LHCN-M2 (cell line): Measurements from ENCODE around the gene GNPDA1. TPM values are rescaled to one million over a fixed set of nuclear protein-coding genes. Genes with fewer than 3 reads are reported as not detected.

ENCODE experiments used
- DNase-seq: peaks from one replicate; pipeline ENCODE4 v3.0.0-alpha.2; 2012; ENCODE audit warnings: low read depth
- total RNA-seq: library from RNA; depleted of rRNA; stranded (reverse); fragments of >200 nt; gene quantifications from 2 replicates; pipeline ENCODE4 v1.2.3, GENCODE V29; 2014

The GNPDA1 gene
- total RNA-seq, 1 experiment from 2014 or later: 113 TPM

DNA sequence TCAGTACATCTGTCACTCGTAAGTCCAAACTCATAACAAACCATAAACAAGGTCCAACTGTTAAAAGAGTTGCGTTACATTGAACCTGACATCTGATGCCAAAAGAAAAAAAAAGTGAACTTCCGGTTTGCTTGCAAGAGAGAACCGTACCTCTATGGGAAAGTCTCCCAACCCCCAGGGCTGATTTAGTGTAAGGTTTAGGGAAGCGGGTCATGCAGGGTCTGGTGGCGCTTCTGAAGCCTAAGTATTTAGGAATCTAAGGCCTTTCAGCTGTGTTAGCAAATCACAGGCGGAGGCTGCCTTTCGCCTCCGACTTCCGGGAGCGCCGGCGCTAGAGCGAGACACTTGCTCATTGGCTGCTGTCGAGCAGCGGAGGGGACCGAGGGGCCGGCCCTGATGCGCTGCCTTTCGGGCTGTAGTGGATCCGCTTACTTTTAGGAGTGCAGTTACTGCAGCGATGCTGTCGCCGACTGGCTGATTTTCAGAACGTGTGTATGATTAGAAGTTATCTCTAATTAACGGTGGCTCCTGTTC, 12.0 kb upstream of the GNPDA1 start:
- DNase-seq: peak; percentile 86

DNA sequence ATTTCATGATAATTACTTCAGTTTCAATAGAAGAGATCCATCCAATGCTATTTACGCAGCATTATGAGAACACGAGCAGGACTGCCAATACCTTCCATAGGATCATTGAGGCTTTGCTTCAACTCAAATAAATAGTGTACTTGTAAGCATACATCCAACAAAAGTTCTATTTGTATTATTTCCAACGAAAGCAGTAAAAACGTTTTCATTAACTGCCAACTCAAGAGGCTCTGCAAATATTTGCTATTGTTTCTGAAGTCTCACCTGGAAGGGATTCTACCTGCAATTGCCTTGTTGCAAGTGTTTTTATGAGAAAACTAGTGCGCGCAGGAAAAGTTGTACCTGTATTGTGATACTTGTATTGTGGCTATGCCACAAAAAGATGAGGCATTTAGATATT, 11.0 kb upstream of the GNPDA1 start:
- DNase-seq: no peak

DNA sequence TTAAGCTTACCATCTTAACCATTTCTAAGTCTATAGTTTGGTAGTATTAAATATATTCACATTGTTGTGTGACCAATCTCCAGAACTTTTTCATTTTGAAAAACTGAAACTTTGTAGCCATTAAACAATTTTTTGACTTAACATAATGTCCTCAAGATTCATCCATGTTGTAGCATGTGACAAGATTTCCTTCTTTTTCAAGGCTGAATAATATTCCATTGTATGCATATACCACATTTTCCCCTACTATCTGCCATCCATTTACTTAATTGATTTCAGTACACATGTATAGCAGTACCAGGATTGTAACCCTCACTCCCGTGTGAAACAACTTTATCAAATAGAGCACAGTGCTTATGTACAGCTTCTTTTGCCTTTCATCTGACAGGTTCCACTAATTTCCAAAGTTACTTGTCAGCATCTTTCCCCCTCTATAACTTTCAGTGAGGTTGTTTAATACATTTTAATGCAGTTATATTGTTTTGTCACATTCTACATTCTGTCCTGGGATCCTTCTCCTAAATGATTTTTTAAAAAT, 7.4 kb upstream of the GNPDA1 start:
- DNase-seq: no peak

DNA sequence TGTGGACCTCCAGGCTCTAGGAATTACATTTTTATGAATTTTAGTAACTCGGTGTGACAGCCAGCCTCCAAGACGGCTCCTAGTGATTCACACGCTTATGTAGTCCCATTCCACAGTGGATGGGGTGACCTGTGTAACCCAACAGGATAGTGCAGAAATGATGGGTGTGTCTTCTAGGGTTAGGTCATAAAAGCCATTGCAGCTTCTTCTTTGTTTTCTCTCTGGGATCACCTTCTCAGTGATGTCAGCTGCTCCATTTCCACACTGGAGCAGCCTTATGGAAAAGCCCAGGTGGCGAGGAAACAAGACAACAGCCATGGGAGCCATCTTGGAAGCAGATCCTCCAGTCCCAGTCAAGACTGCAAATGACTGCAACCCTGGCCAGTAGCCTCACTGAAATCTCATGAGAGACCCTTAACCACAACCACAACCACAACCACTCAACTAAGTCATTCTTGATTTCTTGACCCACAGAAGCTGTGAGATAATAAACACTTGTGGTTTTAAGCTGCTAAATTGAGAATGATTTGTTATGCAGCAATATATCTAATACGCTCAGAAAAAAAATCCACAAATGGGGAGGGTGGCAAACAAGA, 5.1 kb upstream of the GNPDA1 start:
- peak; percentile 67 for DNase-seq

DNA sequence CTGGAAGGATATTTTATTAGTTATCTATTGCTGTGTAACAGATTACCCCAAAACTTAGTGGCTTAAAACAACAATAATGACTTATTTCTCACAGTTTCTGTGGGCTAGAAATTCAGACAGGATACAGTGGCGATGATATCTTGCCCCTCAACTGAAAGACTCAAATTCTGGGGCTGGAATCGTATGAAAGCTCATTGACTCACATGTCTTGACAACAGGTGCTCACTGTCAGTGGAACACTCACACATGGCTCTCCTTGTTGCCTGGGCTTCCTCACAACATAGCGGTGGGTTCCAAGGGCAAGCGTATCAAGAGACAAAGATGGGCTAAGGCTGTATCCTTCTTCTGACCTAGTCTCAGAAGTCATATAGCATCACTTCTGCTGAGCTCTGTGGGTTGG, 3.7 kb upstream of the GNPDA1 start:
- DNase-seq: peak; percentile 16

DNA sequence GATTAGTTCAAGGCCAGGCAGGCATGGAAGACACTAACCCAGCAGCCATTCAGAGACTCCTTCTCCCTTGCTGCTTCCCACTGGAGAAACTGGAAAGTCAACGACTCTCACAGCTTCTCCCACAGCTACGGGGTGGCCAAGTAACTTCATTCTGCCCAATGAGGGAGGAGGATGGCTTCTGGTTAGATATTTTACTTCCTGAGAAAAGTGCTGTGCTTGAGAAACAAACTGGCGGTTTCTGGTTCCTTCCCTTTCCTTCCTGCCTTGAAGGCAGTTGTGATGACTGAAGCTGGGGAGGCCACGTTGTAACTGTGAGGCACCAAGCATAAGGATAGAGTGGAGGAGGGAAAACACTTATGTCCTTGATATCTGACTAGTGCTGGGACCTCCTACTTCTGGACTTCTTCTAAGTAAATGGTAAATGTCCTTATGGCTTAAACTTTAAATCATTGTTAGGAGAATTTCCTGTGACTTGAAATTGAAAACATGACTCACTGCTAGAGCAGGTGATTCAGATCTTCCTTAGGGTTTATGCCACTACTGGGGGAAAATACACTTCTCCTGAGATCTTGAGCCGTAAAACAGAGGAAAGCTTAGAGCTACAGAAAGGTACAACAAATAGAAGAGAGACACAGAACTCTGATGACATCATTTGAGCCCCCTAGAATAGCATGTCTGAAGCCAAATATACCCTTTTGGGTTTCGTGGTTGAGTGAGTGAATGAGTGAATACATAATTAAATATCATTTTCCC, 3.1 kb upstream of the GNPDA1 start:
- peak; percentile 18 for DNase-seq

DNA sequence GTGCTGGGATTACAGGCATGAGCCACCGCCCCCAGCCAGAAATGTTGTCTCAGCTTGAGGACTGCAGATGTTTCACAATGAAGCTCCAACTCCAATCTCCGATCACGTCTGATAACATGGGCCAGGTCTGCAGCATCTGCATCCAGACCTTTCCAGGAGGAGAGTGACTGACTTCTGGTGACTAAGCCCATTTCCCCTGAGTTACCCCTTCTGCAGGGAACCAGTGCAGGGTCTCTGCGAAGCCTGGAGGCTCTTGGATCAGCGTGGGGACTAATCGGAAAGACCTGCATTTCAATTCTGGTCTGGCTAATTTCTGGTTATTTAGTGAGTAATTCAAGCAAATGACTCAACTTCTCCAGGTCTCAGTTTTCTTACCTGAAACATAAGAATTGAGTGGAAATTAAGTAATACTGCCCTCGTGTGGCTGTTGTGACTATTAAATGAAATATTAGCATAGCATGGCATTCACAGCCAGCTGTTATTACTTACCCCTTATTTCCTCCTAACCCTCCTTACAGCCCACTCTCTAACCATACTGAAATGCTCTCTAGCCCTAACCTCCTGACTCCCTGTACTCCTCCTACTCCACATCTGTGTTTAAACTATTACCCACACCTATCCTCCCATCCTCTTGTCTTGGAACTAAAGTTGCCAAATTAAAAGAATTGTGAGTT, 2.2 kb upstream of the GNPDA1 start:
- peak; percentile 45 for DNase-seq

DNA sequence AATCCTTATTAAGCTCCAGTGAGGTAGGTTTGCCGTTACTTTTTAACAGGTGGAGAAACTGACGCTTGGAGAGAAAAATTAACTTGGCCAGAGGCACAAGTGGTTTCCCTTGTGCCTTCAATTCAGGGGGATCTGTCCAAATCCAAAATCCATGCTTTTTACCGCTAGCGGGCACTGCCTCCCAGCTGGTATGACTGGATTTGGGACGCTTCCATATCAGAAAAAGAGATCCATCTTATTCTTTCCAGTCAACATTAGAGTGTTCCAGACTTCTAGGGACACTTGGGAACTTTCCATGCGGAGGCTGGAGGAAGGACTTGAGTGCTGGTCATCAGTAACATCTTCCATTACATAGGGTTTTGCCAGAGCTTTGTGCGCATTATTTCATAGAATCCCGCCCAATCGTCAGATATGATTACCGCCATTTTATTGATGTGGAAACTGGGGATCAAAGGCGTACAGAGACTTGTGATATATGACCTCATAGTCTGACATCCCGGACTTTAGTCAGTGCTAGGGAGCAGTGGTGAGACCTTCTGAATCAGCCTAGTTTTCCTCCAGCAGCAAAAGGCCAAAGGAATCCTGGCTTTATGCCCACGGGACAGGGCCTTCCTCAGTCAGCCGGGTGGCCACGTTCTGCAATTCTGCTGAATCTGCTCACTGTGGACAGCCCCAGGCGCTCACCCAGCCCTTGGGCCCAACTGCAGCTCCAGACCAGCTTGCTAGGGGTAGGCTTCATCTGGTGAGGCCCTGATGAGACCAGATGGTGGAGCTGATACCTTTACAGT, 1.1 kb upstream of the GNPDA1 start:
- DNase-seq: peak; percentile 50

DNA sequence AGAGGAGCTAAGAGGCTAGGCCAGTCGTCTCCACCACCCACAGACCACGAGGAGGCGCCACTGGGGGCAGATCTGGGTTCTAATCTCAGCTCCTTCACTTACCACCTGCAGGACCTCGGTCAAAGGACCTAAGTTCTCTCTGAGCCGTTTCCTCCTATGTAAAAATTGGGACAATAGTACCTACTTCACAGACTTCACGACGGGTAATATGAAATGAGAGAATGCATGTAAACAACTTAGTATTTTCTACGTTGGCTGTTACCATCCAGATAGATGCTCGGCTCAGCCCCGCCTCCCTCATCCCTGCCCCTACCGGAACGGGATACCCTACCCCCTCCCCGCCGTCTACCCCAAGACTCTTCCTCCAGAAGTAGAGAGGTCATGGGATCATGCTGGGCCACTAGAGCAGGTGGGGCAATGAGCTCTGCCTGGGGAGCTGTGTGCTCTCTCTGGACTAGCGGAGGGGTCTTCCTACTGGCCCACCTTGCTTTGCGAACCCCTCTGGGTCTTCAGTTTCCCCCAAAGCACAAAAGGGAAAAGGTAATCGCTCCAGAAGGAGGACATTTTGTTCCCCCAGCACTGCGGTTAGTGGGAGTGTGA, 541 bp downstream of the GNPDA1 start:
- peak; percentile 29 for DNase-seq

DNA sequence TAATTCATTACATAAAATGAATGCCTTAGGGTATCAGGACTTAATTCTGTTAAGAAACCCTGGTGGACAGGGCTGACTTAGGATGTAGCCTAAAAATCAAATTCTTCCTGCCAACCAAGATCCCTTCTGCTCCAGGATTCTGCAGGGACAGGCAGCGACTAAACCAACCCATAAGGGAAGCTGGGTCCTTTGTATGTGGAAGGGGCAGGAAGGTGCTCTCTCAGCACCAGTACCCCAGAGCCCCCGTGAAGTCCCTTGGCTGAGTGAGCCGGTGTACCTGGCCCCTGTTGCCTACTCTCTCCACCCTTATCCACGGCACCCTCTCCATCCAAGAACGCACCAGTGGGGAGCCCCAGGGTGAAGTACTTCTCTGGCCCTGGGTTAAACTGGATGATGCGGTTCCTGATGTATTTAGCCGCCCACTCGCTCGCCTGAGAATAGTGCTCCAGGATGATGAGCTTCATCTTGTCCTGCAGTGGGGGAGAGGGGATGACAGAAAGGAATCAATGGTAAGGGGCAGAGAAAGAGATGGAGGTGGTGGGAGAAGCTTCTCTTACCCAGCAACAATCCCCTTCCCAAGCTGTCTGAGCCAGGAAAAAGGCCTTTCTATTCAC, 1.1 kb downstream of the GNPDA1 start:
- no peak for DNase-seq

DNA sequence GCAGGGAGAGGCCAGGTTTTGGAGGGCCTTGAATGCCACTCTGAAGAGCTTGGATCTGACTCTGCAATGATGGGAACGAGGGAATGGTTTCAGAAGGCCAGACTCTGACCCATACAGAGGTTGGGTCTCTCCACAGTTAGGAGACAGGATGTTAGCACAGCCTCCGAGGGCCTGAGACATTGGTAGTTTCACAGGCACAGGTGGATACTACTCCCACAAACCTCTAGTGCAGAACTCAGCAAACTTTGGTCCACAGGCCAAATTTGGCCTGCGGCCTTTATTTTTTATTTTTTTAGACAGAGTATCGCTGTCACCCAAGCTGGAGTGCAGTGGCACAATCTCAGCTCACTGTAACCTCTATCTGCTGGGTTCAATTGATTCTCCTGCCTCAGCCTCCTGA, 2.9 kb downstream of the GNPDA1 start:
- DNase-seq: no peak

DNA sequence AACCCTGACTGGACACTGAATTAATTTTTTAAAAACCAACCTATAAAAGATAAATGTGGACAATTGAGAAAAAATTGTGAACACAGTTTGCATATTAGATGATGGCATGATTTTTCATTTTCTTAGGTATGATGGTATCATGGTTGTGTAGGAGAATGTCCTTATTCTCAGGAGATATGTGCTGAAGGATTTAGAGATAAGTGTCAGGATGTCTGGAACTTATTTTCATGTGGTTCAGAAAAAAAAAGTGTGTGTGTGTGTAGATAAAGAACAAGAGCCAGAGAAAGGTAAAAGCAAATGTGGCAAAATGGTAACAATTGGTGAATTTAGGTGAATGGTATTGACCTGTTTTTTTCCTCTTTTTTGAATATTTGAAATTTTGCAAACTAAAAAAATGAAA, 4.0 kb downstream of the GNPDA1 start:
- DNase-seq: no peak

DNA sequence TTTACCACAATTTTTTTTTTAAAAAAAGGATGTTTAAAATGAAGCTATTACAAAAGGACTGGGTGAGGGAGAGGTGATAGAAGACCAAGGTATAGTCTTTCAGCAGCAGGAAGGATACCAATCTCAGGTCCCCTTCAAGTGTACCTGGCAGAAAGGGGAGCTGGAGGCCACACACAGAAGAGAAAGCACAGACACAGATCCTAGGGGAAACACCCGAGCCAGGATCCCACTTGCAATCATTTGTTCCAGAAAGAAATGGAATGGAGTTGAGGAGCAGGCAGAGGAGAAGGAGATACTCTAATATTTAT, 5.6 kb downstream of the GNPDA1 start:
- no peak for DNase-seq

DNA sequence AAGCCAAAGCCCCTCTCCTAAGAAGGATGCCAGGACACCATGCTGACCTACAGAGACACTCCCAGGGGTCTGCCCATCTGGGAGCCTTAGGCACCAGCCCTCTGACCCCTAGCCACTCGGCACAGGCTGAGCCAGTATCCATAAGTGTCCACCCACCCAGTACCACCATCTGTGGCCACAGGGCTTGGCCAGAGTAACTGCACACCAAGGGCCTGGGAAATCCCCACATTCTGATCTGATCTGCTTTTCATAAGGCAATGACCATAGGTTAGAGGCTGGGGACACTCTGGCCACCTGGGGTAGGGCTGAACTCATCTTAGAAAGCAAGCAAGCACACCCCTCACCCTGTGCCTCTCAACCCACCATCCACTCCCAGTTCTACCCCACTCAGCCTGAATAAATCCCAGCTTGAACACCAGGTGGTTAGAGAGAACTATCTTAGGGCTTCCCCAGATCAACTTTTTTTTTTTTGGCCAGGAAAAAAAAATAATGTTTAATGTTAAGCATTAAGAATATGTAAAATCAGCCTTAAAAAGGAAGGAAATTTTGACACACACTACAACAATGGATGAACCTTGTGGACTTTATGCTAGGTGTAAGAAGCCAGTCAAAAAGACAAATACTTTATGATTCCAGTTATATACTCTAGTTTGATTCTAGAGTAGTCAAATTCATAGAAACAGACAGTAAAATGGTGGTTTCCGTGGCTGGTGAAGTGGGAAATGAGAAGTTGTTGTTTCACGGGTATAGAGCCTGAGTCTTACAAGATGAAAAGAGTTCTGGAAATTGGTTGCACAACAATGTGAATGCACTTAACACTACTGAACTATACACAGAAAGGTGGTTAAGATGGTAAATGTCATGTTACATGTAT, 6.2 kb downstream of the GNPDA1 start:
- DNase-seq: no peak

DNA sequence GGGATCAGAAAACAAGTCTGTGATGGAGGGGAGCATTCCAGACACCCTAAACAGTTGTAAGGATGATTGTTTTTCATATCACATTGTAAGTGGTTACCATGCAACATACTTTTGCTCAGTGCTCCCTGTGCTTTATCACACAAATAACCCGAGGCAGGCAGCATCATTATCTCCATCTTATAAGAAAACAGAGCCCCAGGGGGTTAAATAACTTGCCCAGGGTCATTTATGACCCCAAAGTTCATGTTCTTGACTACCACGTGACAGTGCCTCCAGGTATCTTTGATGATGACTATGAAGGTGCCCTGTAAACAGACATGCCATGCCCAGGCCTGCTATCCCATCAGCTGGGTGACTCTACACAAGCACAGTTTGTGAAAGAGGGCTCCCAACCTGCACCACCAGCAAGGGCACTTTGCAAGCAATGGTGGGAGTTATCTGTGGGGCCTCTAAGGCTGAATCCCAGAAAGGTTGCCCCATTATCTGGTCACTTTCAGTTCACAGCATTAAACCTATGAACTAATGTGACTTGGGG, 9.5 kb downstream of the GNPDA1 start:
- DNase-seq: no peak

DNA sequence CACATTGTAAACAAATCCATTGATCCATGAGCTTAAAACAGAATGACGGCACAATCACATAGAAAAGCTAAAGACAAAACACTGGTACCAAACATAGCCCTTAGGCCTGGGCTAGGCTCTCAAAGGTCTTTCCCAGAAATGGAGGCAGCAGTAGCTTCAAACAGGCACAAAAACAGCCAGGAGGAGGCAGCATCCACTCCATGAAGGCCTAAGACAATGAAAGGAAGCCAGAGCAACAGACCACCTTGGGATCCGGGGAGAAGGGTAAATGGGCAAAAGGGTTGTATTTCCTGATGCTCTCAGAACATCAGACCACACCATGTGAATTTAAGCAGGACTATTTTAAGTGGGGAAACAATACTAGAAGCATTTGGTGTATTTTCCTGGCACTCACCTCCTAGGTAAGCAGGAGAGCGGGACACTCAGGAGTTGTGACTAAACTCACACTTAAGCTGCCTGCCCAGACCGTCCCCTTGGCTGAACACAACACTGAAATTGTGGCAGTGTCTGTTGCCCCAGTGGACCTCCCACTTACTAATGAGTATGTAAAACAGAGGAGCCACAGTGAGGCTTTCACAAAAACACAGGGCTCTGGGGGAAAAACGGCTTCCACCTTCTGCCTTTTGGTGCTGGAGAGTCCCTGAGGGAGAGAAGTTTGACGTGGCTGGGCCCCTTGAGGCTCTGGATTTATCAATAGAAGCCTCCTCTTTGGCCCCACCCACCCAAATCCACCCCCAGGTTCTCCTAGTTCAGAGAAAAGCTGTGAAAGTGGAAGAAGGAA, 11.9 kb downstream of the GNPDA1 start:
- no peak for DNase-seq

DNA sequence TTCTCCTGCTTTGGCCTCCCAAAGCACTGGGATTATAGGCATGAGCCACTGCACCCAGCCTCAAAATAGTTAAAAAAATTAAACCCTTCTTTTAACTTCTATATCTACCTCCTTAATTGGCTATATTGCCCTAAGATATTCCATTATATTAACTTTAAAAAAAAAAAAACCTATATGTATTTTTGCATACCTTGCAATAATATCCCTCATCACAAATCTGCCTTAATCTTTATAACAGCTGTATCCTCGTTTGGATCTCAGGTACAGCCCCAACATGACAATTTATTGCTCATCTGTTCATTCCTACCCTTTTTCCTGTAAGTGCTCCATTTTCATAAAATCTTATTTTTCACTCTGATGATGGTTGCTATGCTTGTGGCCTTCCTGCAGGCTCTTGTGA, 12.7 kb downstream of the GNPDA1 start:
- no peak for DNase-seq

DNA sequence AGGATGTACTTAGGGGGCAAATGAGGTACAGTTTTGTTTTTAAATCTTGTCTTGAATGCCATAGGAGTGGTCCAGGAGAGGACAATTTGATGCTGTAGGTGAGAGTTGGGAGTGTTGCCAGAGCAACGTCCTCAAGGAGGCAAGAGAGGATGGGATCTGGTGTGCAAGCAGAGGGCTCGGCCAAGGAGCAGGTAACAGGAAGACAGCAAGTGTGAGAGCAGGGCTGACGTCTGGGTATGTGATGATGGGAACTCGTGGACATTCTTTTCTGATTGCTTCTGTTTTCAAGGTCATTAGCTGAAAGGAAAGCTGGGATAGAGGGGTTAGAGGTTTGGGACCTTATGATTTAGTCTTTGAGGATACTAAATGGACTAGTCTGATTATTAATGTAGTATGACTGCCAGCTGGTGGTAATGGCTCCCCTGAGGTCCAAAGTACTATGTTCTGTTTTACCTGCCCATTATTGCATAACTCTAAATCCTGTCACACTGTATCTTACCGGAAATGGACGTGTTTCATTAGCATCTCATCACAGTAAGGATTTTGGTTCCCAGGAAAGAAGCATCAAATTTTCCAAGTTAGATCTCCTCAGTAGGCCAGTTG, 15.4 kb downstream of the GNPDA1 start:
- DNase-seq: no peak
